Measurements from ENCODE around the gene KIT.
"Not testable (repeated sequence)": the region's sequence is repeated elsewhere in the genome, so short reads cannot be mapped to it uniquely, and the experiment has no call there.

The KIT gene

DNA sequence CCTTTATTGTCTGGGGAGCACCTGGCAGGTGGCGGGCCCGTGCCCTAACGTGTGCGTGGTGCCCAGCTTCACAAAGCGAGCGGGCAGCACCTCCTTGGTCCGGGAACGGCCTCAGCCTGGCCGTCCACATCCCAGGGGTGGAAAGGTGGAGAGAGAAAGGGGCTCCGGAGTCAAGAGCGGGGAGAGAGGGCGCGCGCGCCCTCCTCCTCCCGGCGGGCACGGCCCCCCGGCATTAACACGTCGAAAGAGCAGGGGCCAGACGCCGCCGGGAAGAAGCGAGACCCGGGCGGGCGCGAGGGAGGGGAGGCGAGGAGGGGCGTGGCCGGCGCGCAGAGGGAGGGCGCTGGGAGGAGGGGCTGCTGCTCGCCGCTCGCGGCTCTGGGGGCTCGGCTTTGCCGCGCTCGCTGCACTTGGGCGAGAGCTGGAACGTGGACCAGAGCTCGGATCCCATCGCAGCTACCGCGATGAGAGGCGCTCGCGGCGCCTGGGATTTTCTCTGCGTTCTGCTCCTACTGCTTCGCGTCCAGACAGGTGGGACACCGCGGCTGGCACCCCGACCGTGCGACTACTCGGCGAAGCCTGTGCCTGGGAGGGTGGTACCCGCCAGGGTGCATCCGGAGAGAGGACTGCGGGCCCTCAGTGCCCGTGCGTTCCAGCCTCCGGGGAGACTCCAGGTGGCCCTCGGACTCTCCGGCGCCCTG is at the start of gene KIT:
KIT (plus strand) TSS at position 407 of the 701 bp plus-strand sequence; CDS start at position 465, 58 bp downstream.
- peak; percentile 92 for DNase-seq

- no peak for DNase-seq
Observed at GRCh38 chr4:54609310-54609709, 48.4 kb upstream of the KIT start.

GRCh38 chr4:54614149-54614548 is 43.6 kb upstream of the KIT start:
- no peak for DNase-seq

DNA sequence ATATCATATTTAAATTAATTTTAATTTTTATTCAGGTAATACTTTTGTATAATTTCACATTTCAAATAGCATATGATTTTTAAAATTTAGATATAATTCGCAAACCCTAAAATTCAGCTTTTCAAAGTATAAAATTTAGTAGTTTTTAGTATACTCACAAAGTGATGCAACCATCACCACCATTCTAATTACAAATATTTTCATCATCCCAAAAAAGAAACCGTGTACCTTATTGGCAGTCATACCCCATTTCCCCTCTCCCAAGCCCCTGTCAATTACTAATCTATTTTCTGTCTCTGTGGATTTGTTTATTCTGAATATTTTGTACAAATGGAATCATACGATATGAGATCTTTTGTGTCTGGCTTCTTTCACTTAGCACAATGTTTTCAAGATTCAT is 37.0 kb upstream of the KIT start:
- DNase-seq = no peak

DNA sequence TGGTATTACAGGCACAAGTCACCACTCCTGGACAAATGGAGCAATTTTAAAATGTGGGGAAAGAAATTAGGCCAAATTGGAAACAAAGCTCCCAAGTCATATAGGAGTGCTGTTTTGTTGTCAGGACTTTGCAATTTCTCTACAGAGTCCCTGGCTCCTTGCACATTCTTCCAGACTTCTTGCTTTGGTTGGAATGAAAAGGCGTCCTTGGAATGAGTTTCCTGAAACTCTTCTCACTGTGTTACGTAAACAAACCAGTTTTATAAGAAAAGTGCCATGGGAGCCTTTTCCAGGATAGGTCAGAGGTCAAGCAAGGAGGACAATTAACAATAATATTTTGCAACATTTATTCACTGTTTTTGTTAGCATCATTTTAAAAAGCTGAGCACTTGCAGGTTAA is 32.4 kb upstream of the KIT start:
- DNase-seq = no peak

- DNase-seq = no peak
Observed at GRCh38 chr4:54626113-54626512, 31.6 kb upstream of the KIT start.

DNA sequence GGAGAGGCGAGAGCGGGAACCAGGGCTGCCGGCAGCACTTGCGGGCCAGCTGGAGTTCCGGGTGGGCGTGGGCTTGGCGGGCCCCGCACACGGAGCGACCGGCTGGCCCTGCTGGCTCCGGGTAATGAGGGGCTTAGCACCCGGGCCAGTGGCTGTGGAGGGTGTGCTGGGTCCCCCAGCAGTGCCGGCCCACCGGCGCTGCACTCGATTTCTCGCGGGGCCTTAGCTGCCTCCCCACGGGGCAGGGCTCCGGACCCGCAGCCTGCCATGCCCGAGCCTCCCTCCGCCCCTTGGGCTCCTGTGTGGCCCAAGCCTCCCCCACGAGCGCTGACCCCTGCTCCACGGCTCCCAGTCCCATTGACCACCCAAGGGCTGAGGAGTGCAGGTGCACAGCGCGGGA is 25.2 kb upstream of the KIT start:
- no peak for DNase-seq

DNA sequence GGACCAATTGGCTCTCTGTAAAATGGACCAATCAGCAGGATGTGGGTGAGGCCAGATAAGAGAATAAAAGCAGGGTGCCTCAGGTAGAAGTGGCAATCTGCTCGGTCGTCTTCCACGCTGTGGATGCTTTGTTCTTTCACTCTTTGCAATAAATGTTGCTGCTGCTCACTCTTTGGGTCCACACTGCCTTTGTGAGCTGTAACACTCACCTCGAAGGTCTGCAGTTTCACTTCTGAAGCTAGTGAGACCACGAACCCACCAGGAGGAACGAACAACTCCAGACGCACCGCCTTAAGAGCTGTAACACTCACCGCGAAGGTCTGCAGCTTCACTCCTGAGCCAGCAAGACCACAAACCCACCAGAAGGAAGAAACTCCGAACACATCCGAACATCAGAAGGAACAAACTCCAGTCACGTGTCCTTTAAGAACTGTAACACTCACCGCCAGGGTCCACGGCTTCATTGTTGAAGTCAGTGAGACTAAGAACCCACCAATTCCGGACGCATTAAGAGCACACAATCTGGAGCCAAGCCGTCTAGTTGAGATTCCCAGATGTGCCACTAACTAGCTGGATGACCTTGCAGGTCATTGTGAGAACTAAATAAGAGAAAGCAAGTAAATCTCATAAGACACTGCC is 24.5 kb upstream of the KIT start:
- not testable (repeated sequence) for DNase-seq

DNA sequence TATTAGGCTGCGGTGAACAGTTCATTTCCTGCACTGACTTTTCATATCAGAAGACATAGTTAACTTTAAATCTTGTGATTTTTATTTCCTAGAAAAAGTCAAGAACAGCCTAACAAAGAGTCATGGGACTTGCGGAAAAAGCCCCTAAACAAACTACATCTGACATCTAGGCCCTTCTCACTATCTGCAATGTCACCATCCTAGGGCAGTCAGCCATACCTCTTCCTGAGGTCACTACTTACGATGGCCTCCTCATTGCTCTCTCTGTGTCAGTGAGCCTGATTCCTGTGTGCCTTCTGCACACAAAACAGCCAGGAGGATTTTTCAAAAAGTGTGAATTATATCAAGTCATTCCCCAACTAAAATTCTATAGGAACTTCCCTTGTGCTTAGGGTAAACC is 22.4 kb upstream of the KIT start:
- DNase-seq = no peak

GRCh38 chr4:54637325-54637724 is 20.4 kb upstream of the KIT start:
- no peak for DNase-seq

GRCh38 chr4:54641101-54641500 is 16.7 kb upstream of the KIT start:
- DNase-seq = not testable (repeated sequence)

DNA sequence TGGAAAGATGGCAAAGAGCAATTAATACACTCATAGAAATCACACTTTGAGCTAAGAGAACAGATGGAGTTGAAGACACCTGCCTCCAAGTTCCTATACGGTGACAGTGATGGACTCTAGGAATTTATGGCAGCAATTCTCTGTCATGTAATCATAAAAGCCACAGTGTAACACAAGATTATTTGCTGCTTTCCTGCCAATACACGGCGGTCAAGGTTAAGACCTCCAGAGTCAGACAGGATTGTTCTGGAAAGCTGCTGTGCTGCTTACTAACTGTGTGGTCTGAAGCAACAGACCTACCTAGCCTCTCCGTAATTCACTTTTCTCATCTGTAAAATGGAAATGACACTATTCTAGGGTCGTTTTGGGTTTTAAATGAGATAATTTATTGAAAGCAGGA is 14.6 kb upstream of the KIT start:
- no peak for DNase-seq

GRCh38 chr4:54643958-54644751 is 13.6 kb upstream of the KIT start:
- no peak for DNase-seq

GRCh38 chr4:54645830-54646229 is 11.9 kb upstream of the KIT start:
- no peak for DNase-seq

GRCh38 chr4:54647070-54647469 is 10.7 kb upstream of the KIT start:
- no peak for DNase-seq

DNA sequence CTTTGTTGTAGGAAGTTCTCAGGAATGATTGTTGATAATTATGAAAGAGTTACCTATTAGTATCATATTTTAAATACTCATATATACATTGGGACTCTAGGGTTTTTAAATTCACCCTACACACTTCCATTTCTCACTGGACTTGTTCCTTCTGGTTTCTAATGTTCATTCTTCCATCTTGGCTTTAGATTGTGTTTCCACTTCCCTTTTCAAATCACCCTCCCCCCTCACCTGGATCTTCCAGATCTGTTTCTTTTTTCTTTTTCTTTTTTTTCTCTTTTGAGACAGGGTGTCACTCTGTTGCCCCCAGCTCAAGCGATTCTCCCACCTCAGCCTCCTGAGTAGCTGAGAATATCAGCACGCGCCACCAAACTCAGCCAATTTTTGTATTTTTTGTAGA is 6.7 kb upstream of the KIT start:
- no peak for DNase-seq

DNA sequence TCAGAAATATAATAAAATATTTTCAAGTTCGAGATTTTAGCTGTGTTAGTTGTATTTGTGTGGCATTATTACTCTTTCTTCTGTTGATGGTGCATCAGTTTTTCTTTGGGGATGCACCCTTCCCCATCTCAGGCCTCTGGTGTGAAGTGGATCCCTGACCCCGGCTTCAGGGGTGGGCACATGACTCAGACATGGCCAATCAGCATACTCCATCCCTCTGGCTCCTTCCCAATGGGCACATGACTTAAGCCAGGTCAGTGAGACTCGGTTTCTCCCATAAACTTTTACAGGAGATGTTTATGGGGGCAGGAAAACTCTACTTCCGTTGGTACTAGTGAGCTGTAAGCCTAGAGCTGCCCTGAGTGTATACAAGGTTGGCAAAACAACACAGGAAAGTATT is 3.0 kb upstream of the KIT start:
- no peak for DNase-seq

- peak; percentile 79 for DNase-seq
Observed at GRCh38 chr4:54657185-54657550, 589 bp upstream of the KIT start.

DNA sequence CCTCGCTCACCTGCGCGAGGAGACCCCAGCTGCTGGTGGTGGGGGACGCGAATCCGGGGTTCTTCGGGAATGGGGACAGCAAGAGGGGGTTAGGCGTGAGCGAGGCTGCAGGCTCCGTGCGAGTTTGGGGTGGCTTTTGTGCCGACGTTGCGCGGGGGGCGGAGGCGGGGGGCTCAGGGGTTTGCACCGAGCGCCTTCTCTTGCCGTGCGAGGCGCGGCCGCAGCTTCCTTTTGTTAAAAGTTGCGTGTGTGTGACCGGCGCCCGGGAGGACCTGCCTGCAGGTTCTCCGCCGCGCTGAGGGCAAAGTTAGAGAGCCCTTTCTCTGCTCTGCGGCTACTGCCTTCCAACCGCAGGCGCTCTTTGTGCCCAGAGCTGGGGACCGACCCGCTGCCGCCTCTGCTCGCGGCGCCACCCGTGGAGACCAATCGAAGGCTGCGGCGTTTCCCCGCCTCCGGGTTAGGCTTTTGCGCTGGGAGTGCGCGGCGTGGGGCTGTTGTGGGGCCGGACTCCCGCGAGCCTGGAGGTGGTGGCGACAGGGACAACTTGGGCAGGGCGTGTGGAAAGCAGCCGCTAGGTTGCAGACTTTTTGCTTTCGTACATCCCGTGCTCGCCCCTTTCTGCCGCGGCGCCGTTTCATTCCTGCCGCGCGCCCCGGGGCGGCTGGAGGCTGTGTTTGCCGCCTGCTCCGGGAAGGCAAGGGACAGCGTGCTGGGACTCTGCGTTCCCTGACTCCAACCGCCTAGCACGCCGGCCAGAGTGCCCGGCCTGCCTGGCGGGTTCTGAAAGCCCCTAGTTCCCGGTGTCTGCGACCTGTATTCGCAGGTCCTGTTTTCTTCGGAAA is 716 bp downstream of the KIT start:
- DNase-seq = peak; percentile 65

DNA sequence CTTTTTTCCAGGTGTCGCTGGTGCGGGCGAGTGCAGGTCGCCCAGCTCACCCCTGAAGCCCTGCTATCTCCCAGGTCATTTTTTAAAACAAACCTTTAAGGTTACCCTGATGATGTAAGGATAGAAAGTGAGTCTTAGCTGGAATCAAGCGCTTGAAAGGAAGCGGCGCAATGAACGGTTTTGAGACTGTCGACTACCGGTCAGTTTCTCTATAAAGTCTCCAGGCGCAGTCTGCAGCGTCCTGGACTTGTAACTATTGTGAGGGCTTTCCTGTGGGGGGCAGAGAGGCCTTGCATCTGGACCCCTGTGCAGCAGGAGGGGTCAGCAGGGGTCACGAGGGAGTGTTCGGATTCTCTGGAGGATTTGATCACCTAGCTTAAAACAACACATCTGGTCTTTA is 1.6 kb downstream of the KIT start:
- DNase-seq = no peak

GRCh38 chr4:54659749-54660535 is 2.2 kb downstream of the KIT start:
- DNase-seq = no peak

DNA sequence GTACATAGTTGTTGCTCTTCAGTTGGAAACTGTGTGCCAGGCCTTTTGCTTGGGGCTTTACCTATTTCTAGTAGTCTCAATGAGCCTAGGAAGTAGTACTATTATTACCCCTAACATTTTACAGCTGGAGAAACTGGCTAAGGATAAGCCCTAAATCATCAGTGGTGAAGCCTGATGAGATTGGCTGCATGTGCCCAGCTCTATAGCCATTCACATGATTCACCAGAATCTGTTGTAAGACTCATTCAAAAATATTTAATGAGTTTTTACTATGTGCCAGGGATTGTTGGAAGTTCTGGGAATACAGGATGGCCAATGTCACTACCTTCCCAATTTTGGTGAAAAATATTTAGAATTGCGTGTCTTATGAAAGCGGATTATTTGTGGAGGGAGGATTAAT is 2.8 kb downstream of the KIT start:
- no peak for DNase-seq
